Measurements from ENCODE around the gene ZNF324. TPM values are rescaled to one million over a fixed set of nuclear protein-coding genes. Genes with fewer than 3 reads are reported as not detected.

The ZNF324 gene
- total and polyA plus RNA-seq, 2 experiments from 2014 or later = 5.5 to 16.3 TPM

DNA sequence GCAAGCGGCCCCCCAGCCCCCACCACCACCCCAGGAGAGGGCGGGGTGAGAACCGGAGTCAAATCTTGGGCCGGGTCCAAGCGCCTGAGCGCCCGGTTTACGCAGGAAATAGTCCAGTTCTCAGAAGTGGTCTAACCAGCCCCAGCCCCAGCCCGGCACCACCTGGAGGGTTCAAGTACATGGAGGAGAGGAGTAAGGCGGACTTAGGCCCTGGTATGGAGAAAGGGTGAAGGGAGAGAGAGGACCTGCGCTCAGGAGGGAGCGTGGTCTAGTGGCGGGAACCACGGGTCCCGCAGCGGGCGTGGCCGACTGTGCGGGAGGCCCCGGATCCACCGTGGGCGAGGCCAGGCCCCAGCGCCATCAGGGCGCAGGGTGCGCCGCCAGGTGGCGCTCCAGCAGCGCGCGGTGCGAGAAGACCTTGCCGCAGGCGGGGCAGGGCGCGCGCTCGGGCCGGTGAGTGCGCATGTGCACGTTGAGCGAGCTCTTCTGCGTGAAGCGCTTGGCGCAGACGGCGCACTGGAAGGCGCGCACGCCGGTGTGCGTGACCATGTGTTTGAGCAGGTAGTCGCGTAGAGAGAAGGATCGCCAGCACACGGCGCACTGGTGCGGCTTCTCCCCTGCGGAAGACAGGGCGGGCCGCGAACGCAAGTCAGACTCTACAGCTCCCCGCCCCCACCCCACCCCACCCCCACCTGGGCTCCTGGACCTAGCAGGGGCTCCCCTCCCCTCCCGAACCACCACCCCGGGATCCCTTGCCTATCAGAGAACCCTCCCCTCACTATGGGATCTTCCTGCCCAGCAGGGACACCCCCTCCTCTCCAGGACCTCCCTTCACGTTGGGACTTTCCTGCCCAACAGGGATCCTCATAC is 47.0 kb downstream of the ZNF324 start:
- Histone ChIP-seq H3F3A (ENCODE audit: insufficient read depth) (peaks cover 10% of the 10 kb centered on the region; the same call in 1 of the 2 replicates), H3K4me1 (ENCODE audit: insufficient read depth) (peaks cover 7% of the 10 kb centered on the region), H3K4me3 (no peak overlapping the region; the same call in 1 of the 2 replicates), H3K9ac (peak overlapping the region; percentile 38), H3K9me2 (ENCODE audit: insufficient read depth) (no peaks in the 10 kb centered on the region), H3K79me2 (ENCODE audit: insufficient read depth) (peaks cover 45% of the 10 kb centered on the region), H3K4me2 (ENCODE audit: unreplicated experiment) (no peak overlapping the region), H3K36me3 (ENCODE audit: low read depth) (peaks cover 5% of the 10 kb centered on the region; the same call in 1 of the 2 replicates), H3K9me3 (ENCODE audit: low read depth) (no peaks in the 10 kb centered on the region), H3K27me3 (replicated peaks; ENCODE audit: insufficient read depth) (no peaks in the 10 kb centered on the region), H3K27ac (no peak overlapping the region), H4K20me1 (ENCODE audit: insufficient read depth) (no peaks in the 10 kb centered on the region), H2AFZ (no peak overlapping the region)
- in situ Hi-C loops (cut with MboI) = no loop called here
- TF ChIP-seq EZH2 (IDR thresholded peaks at IDR 0.05; ENCODE audit: insufficient read depth, poor library complexity, severe bottlenecking) = no peak
- no peak for TF ChIP-seq EZH2phosphoT487 (IDR thresholded peaks at IDR 0.05; ENCODE audit: insufficient read depth, low read depth)
- 35 to 41% methylated on average over 56 to 66 of the region's 66 CpGs for WGBS, 2 experiments (ENCODE audit: low coverage in 1 of 2, low lambda C conversion rate in 2 of 2, missing lambda C conversion rate in 2 of 2)
- DNase-seq = peak; percentile 85

DNA sequence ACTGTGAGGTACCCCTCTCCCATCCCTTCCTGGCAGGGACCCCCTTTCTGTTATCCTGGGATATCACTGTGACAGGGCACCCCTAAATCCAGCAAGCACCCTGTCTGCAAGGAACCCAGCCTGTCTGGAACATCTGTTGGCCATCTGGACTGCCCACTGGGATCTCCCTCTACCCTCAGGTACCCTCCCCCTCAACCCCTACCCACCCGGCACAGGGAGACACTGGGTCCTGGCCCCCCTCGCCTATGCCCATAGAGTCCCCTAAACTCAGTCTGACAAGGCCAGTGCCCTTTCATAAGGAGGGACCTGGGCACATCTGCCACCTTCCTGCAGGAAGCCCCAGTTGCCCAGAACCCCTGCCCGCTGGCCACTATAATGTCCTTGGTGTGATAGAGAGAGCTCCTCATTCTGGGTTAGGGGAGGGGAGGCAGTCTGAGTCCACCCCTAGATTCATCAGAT is 47.7 kb downstream of the ZNF324 start:
- Histone ChIP-seq H3K27ac (no peak overlapping the region), H3K27me3 (replicated peaks; ENCODE audit: insufficient read depth) (no peaks in the 10 kb centered on the region), H3K9me2 (ENCODE audit: insufficient read depth) (no peaks in the 10 kb centered on the region), H3K4me3 (no peak overlapping the region; the same call in 1 of the 2 replicates), H3K9me3 (ENCODE audit: low read depth) (no peaks in the 10 kb centered on the region), H3K9ac (peak overlapping the region; percentile 38), H3K4me2 (ENCODE audit: unreplicated experiment) (no peak overlapping the region), H3K79me2 (ENCODE audit: insufficient read depth) (peaks cover 46% of the 10 kb centered on the region), H4K20me1 (ENCODE audit: insufficient read depth) (no peaks in the 10 kb centered on the region), H3K36me3 (ENCODE audit: low read depth) (peaks cover 5% of the 10 kb centered on the region; the same call in 1 of the 2 replicates), H3K4me1 (ENCODE audit: insufficient read depth) (peaks cover 7% of the 10 kb centered on the region), H2AFZ (no peak overlapping the region), H3F3A (ENCODE audit: insufficient read depth) (peaks cover 12% of the 10 kb centered on the region; the same call in 1 of the 2 replicates)
- WGBS, 2 experiments (ENCODE audit: low coverage in 1 of 2, low lambda C conversion rate in 2 of 2, missing lambda C conversion rate in 2 of 2) = 50 to 74% methylated on average over 3 of the region's 3 CpGs
- TF ChIP-seq EZH2 (IDR thresholded peaks at IDR 0.05; ENCODE audit: insufficient read depth, poor library complexity, severe bottlenecking) (no peak), EZH2phosphoT487 (IDR thresholded peaks at IDR 0.05; ENCODE audit: insufficient read depth, low read depth) (no peak)
- in situ Hi-C loops (cut with MboI) = no loop called here
- DNase-seq = no peak

DNA sequence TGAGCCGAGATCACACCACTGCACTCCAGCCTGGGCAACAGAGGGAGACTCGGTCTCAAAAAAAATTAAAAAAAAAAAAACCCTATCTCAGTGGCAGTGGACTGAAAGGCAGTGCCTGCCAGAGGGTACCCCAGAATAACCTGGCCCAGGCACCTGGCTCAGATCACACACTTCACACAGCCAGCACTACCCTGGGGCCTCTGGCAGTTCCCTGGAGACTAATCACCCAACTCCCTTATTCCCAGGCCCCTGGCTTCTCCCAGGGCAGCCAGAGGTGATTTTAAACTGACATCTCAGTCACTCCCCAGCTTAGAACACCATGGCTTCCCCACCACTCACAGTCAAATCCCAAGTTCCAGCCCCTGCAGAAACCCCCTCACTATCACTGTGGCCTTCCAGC is 48.4 kb downstream of the ZNF324 start:
- 75 to 88% methylated on average over 2 of the region's 2 CpGs for WGBS, 2 experiments (ENCODE audit: low coverage in 1 of 2, low lambda C conversion rate in 2 of 2, missing lambda C conversion rate in 2 of 2)
- TF ChIP-seq EZH2 (IDR thresholded peaks at IDR 0.05; ENCODE audit: insufficient read depth, poor library complexity, severe bottlenecking) = no peak
- no peak for TF ChIP-seq EZH2phosphoT487 (IDR thresholded peaks at IDR 0.05; ENCODE audit: insufficient read depth, low read depth)

DNA sequence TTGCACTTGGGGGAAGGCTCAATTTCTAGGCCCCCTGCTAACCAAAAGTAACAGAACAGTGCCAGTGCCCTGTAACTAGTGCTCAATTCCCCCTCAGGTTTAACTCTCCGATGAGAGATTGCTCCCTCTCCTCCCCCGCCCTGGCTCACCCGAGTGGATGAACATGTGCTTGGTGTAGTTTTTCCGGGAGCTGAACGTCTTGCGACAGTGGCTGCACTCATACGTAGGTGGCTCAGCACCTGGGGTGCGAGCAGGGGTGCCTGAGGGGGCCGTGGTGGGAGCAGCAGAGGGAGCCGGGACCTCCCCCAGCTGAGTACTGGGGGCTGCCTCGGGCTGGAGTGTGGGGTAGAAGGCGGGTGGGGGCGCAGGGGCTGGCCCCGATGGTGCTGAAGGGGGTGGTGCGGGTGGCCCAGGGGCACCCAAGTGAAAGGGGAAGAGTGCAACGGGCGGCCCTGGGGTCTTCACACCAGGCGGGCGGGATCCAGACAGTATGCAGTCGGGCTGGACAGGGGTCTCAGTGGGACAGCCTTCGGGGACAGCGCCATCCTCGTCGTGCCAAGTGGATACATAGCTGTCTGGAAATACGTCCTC is 49.5 kb downstream of the ZNF324 start:
- no peak overlapping the region for H3K4me2 ChIP-seq (ENCODE audit: unreplicated experiment)
- H4K20me1 ChIP-seq (ENCODE audit: insufficient read depth) = no peaks in the 10 kb centered on the region
- peaks cover 12% of the 10 kb centered on the region for H3K4me1 ChIP-seq (ENCODE audit: insufficient read depth)
- H3K36me3 ChIP-seq (ENCODE audit: low read depth) = peaks cover 5% of the 10 kb centered on the region; the same call in 1 of the 2 replicates
- H2AFZ ChIP-seq = no peak overlapping the region
- H3K27ac ChIP-seq = no peak overlapping the region
- in situ Hi-C loops (cut with MboI) = no loop called here
- H3K9me3 ChIP-seq (ENCODE audit: low read depth) = no peaks in the 10 kb centered on the region
- no peak overlapping the region for H3K9ac ChIP-seq
- peaks cover 46% of the 10 kb centered on the region for H3K79me2 ChIP-seq (ENCODE audit: insufficient read depth)
- 78 to 89% methylated on average over 7 to 25 of the region's 25 CpGs for WGBS, 2 experiments (ENCODE audit: low coverage in 1 of 2, low lambda C conversion rate in 2 of 2, missing lambda C conversion rate in 2 of 2)
- no peak overlapping the region for H3K4me3 ChIP-seq
- H3F3A ChIP-seq (ENCODE audit: insufficient read depth) = peaks cover 18% of the 10 kb centered on the region; the same call in 1 of the 2 replicates
- DNase-seq = no peak
- H3K27me3 ChIP-seq (replicated peaks; ENCODE audit: insufficient read depth) = no peaks in the 10 kb centered on the region
- no peaks in the 10 kb centered on the region for H3K9me2 ChIP-seq (ENCODE audit: insufficient read depth)
- TF ChIP-seq EZH2phosphoT487 (IDR thresholded peaks at IDR 0.05; ENCODE audit: insufficient read depth, low read depth) = no peak
- no peak for TF ChIP-seq EZH2 (IDR thresholded peaks at IDR 0.05; ENCODE audit: insufficient read depth, poor library complexity, severe bottlenecking)

More for the DNA sequence above, 48.4 kb downstream of the ZNF324 start:
- no peaks in the 10 kb centered on the region for H4K20me1 ChIP-seq (ENCODE audit: insufficient read depth)
- H3K9ac ChIP-seq = peak overlapping the region; percentile 25; the same call in 1 of the 2 replicates
- no peak for DNase-seq
- no peaks in the 10 kb centered on the region for H3K27me3 ChIP-seq (replicated peaks; ENCODE audit: insufficient read depth)
- H3K79me2 ChIP-seq (ENCODE audit: insufficient read depth) = peaks cover 46% of the 10 kb centered on the region
- peaks cover 5% of the 10 kb centered on the region; the same call in 1 of the 2 replicates for H3K36me3 ChIP-seq (ENCODE audit: low read depth)
- no peak overlapping the region for H3K4me3 ChIP-seq
- no peak overlapping the region for H3K27ac ChIP-seq
- H2AFZ ChIP-seq = no peak overlapping the region
- no peak overlapping the region for H3K4me2 ChIP-seq (ENCODE audit: unreplicated experiment)
- H3K9me3 ChIP-seq (ENCODE audit: low read depth) = no peaks in the 10 kb centered on the region
- in situ Hi-C loops (cut with MboI) = no loop called here
- peaks cover 7% of the 10 kb centered on the region for H3K4me1 ChIP-seq (ENCODE audit: insufficient read depth)
- H3F3A ChIP-seq (ENCODE audit: insufficient read depth) = peaks cover 14% of the 10 kb centered on the region; the same call in 1 of the 2 replicates
- H3K9me2 ChIP-seq (ENCODE audit: insufficient read depth) = no peaks in the 10 kb centered on the region
